GM23338 (cell line): Measurements from ENCODE around the gene AGRP. TPM values are rescaled to one million over a fixed set of nuclear protein-coding genes. Genes with fewer than 3 reads are reported as not detected.

Experiments used
- ATAC-seq: fragments of 200-7000 bp; cut with Tn5 transposase; 3 replicates; pipeline ENCODE4 v1.9.1; 2020
- DNase-seq: peaks from one replicate; pipeline ENCODE4 v3.0.0-alpha.2; 2015; ENCODE audit warnings: low spot score
- H2AFZ ChIP-seq: fragments of 200-600 bp; sonication (generic); 2 replicates; pipeline ENCODE4 v1.8.0; 2016; ENCODE audit warnings: antibody characterized with exemption, mild to moderate bottlenecking, moderate library complexity
- H3F3A ChIP-seq: fragments of 200-600 bp; sonication (generic); replicated peaks from 2 replicates; pipeline ENCODE4 v1.8.0; 2017; ENCODE audit warnings: antibody characterized with exemption, mixed run types, low read depth
- H3K27ac ChIP-seq: fragments of 200-600 bp; sonication (generic); 2 replicates; pipeline ENCODE4 v1.6.1; 2016; ENCODE audit warnings: low read depth
- H3K27me3 ChIP-seq: fragments of 200-600 bp; sonication (generic); 2 replicates; pipeline ENCODE4 v1.8.0; 2016; ENCODE audit warnings: mild to moderate bottlenecking, mixed run types, moderate library complexity; ENCODE audit not compliant: insufficient read depth
- H3K36me3 ChIP-seq: fragments of 200-600 bp; sonication (generic); 2 replicates; pipeline ENCODE4 v1.8.0; 2016; ENCODE audit warnings: mild to moderate bottlenecking; ENCODE audit not compliant: insufficient read depth
- H3K4me1 ChIP-seq: fragments of 200-600 bp; sonication (generic); 2 replicates; pipeline ENCODE4 v1.8.0; 2016; ENCODE audit warnings: mild to moderate bottlenecking, moderate library complexity; ENCODE audit not compliant: insufficient read depth
- H3K4me2 ChIP-seq: fragments of 200-600 bp; sonication (generic); 2 replicates; pipeline ENCODE4 v1.7.1; 2017; ENCODE audit warnings: mixed run types
- H3K4me3 ChIP-seq: fragments of 200-600 bp; sonication (generic); 2 replicates; pipeline ENCODE4 v1.6.1; 2016; ENCODE audit warnings: mixed run types
- H3K79me2 ChIP-seq: fragments of 200-600 bp; sonication (generic); replicated peaks from 2 replicates; pipeline ENCODE4 v1.8.0; 2017; ENCODE audit warnings: mild to moderate bottlenecking; ENCODE audit not compliant: insufficient read depth
- H3K9me2 ChIP-seq: fragments of 200-600 bp; sonication (generic); 2 replicates; pipeline ENCODE4 v1.8.0; 2017; ENCODE audit not compliant: insufficient read depth
- H4K20me1 ChIP-seq: fragments of 200-600 bp; sonication (generic); replicated peaks from 2 replicates; pipeline ENCODE4 v1.8.0; 2017; ENCODE audit warnings: mild to moderate bottlenecking; ENCODE audit not compliant: insufficient read depth
- H3K27ac Mint-ChIP-seq: 2 replicates; pipeline ENCODE4 v1.8.0; 2020; ENCODE audit warnings: inconsistent platforms, mild to moderate bottlenecking, moderate library complexity, mixed read lengths
- H3K27me3 Mint-ChIP-seq: 3 replicates; pipeline ENCODE4 v1.8.0; 2022; ENCODE audit warnings: low read depth, mild to moderate bottlenecking, moderate library complexity, mixed read lengths, inconsistent platforms; ENCODE audit not compliant: insufficient read depth, poor library complexity
- H3K36me3 Mint-ChIP-seq: 3 replicates; pipeline ENCODE4 v1.8.0; 2021; ENCODE audit warnings: low read depth, mild to moderate bottlenecking, inconsistent platforms, moderate library complexity, mixed read lengths
- H3K4me1 Mint-ChIP-seq: 3 replicates; pipeline ENCODE4 v1.8.0; 2020; ENCODE audit warnings: mild to moderate bottlenecking, inconsistent platforms, mixed read lengths
- H3K4me3 Mint-ChIP-seq: 3 replicates; pipeline ENCODE4 v1.8.0; 2021; ENCODE audit warnings: moderate library complexity, mild to moderate bottlenecking, inconsistent platforms, mixed read lengths
- H3K9me3 Mint-ChIP-seq: 3 replicates; pipeline ENCODE4 v1.8.0; 2020; ENCODE audit warnings: moderate library complexity, mild to moderate bottlenecking, inconsistent platforms, mixed read lengths
- CTCF ChIP-seq, 2 experiments: fragments of 200-600 bp in 1 of 2; sonication (generic) in 1 of 2; conservative IDR thresholded peaks; 2 replicates each; pipeline versions ENCODE4 v1.5.1 to v1.6.1; 2016 to 2017; ENCODE audit warnings: antibody characterized with exemption in 2 of 2, low read depth in 2 of 2, mild to moderate bottlenecking in 2 of 2, moderate library complexity in 1 of 2
- EZH2 ChIP-seq: fragments of 200-600 bp; sonication (generic); IDR thresholded peaks from one replicate; pipeline ENCODE4 v1.8.0; 2017; ENCODE audit warnings: antibody characterized with exemption, mild to moderate bottlenecking, low read depth; ENCODE audit not compliant: unreplicated experiment
- EZH2phosphoT487 ChIP-seq: fragments of 200-600 bp; sonication (generic); IDR thresholded peaks from one replicate; pipeline ENCODE4 v1.8.1; 2018; ENCODE audit warnings: antibody characterized with exemption; ENCODE audit not compliant: unreplicated experiment
- NANOG ChIP-seq: IDR thresholded peaks from 2 replicates; pipeline ENCODE4 v1.6.1; 2016; ENCODE audit warnings: antibody characterized with exemption, borderline replicate concordance
- POLR2AphosphoS5 ChIP-seq: IDR thresholded peaks from 2 replicates; pipeline ENCODE4 v1.6.1; 2016; ENCODE audit warnings: antibody characterized with exemption, low read depth
- REST ChIP-seq: IDR thresholded peaks from one replicate; pipeline ENCODE4 v1.6.1; 2018; ENCODE audit warnings: antibody characterized with exemption; ENCODE audit not compliant: unreplicated experiment
- STAT1 ChIP-seq: IDR thresholded peaks from one replicate; pipeline ENCODE4 v1.6.1; 2016; ENCODE audit warnings: antibody characterized with exemption; ENCODE audit not compliant: unreplicated experiment
- ZNF114 ChIP-seq: fragments of 250-450 bp; sonication (Bioruptor Pico); IDR thresholded peaks from 2 replicates; pipeline ENCODE4 v1.5.0; 2020; ENCODE audit warnings: mild to moderate bottlenecking, moderate library complexity
- ZNF331 ChIP-seq: fragments of 250-450 bp; sonication (Bioruptor Pico); IDR thresholded peaks from 2 replicates; pipeline ENCODE4 v1.5.0; 2020; ENCODE audit warnings: low read depth, mild to moderate bottlenecking, moderate library complexity
- polyA plus RNA-seq: library from polyadenylated mRNA; unstranded; fragments of >200 nt; fragmentation: Nextera tagmentation; extraction: Ambion mirVana; gene quantifications from 2 replicates; pipeline ENCODE4 v1.2.1, GENCODE V29; 2016
- total RNA-seq: library from RNA; depleted of rRNA; stranded (reverse); fragments of >200 nt; shearing (Covaris generic); gene quantifications from 2 replicates; pipeline ENCODE4 v1.2.3, GENCODE V29; 2014
- TF ChIP-seq, protein P1 (sequence below): IDR thresholded peaks from 2 replicates; pipeline ENCODE4 v1.6.1; 2016; ENCODE audit warnings: antibody characterized with exemption

AGRP gene
- total and polyA plus RNA-seq, 2 experiments from 2014 or later, result not detected

GRCh38 chr16:67499106-67499505 is 15.8 kb upstream of the AGRP start:
- Mint-ChIP-seq H3K4me3 (no peak overlapping the region), H3K27me3 (peaks cover 51% of the 10 kb centered on the region), H3K4me1 (no peaks in the 10 kb centered on the region), H3K9me3 (no peaks in the 10 kb centered on the region), H3K27ac (no peak overlapping the region), H3K36me3 (no peaks in the 10 kb centered on the region)
- Histone ChIP-seq H3K36me3 (no peaks in the 10 kb centered on the region), H3K27me3 (peaks cover 3% of the 10 kb centered on the region; the same call in 1 of the 2 replicates), H3K27ac (no peak overlapping the region), H3K4me2 (no peak overlapping the region), H3K4me1 (no peaks in the 10 kb centered on the region), H3K4me3 (no peak overlapping the region), H4K20me1 (no peaks in the 10 kb centered on the region), H2AFZ (no peak overlapping the region), H3F3A (no peaks in the 10 kb centered on the region), H3K79me2 (no peaks in the 10 kb centered on the region), H3K9me2 (no peaks in the 10 kb centered on the region)
- no peak for DNase-seq
- no peak for ATAC-seq
- TF ChIP-seq CTCF (conservative IDR thresholded peaks at IDR 0.05; ENCODE audit: low read depth in 2 of 2) (no peak), EZH2phosphoT487 (no peak), NANOG (no peak), STAT1 (no peak), POLR2AphosphoS5 (no peak)

- no peak for DNase-seq
- TF ChIP-seq EZH2 (no peak), ZNF114 (no peak), EZH2phosphoT487 (no peak), REST (no peak), NANOG (no peak), POLR2AphosphoS5 (no peak), ZNF331 (CRISPR knock-in tag) (no peak)
- TF ChIP-seq, protein P1, sequence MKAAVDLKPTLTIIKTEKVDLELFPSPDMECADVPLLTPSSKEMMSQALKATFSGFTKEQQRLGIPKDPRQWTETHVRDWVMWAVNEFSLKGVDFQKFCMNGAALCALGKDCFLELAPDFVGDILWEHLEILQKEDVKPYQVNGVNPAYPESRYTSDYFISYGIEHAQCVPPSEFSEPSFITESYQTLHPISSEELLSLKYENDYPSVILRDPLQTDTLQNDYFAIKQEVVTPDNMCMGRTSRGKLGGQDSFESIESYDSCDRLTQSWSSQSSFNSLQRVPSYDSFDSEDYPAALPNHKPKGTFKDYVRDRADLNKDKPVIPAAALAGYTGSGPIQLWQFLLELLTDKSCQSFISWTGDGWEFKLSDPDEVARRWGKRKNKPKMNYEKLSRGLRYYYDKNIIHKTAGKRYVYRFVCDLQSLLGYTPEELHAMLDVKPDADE, result no peak
- Histone ChIP-seq H2AFZ (no peak overlapping the region), H3K9me2 (no peaks in the 10 kb centered on the region), H3K4me2 (no peak overlapping the region), H3F3A (no peaks in the 10 kb centered on the region), H3K27me3 (peaks cover 76% of the 10 kb centered on the region), H4K20me1 (no peaks in the 10 kb centered on the region; the same call in 1 of the 2 replicates), H3K4me3 (no peak overlapping the region), H3K4me1 (no peaks in the 10 kb centered on the region), H3K36me3 (no peaks in the 10 kb centered on the region), H3K79me2 (no peaks in the 10 kb centered on the region), H3K27ac (no peak overlapping the region)
- Mint-ChIP-seq H3K4me1 (peaks cover 10% of the 10 kb centered on the region; the same call in 2 of the 3 replicates), H3K4me3 (no peak overlapping the region), H3K27me3 (peaks cover 94% of the 10 kb centered on the region), H3K27ac (no peak overlapping the region), H3K9me3 (peaks cover 15% of the 10 kb centered on the region; the same call in 2 of the 3 replicates), H3K36me3 (peaks cover 5% of the 10 kb centered on the region; the same call in 2 of the 3 replicates)
- ATAC-seq, result no peak
These were observed 7.2 kb upstream of the AGRP start for GRCh38 chr16:67490335-67491096.
